ENCODE measurements around the gene TNP1.

Gene TNP1

GRCh38 chr2:216859944-216860343, at the start of gene TNP1:
Gene TNP1, minus strand, starts transcription at chr2:216860064. Its CDS starts 30 bp downstream, at chr2:216860034.
- no peak for DNase-seq

- no peak for DNase-seq
These were observed 48.4 kb upstream of the TNP1 start for GRCh38 chr2:216908300-216908699.

GRCh38 chr2:216905649-216906329, 45.9 kb upstream of the TNP1 start:
- no peak for DNase-seq

- DNase-seq, result no peak
These were observed 45.1 kb upstream of the TNP1 start for GRCh38 chr2:216904974-216905373.

GRCh38 chr2:216904554-216904953, 44.7 kb upstream of the TNP1 start:
- no peak for DNase-seq

- no peak for DNase-seq
These were observed 43.6 kb upstream of the TNP1 start for GRCh38 chr2:216903470-216903869.

- DNase-seq, result no peak
These were observed 41.4 kb upstream of the TNP1 start for GRCh38 chr2:216901273-216901672.

- DNase-seq, result no peak
These were observed 40.5 kb upstream of the TNP1 start for GRCh38 chr2:216900406-216900805.

GRCh38 chr2:216897561-216898203, 37.8 kb upstream of the TNP1 start:
- no peak for DNase-seq

GRCh38 chr2:216890138-216890537, 30.3 kb upstream of the TNP1 start:
- DNase-seq, result no peak

GRCh38 chr2:216888887-216889622, 29.2 kb upstream of the TNP1 start:
- DNase-seq, result no peak

- DNase-seq, result no peak
These were observed 28.2 kb upstream of the TNP1 start for GRCh38 chr2:216888081-216888480.

GRCh38 chr2:216887138-216887537, 27.3 kb upstream of the TNP1 start:
- no peak for DNase-seq

- no peak for DNase-seq
These were observed 25.3 kb upstream of the TNP1 start for GRCh38 chr2:216885117-216885553.

GRCh38 chr2:216884347-216884746, 24.5 kb upstream of the TNP1 start:
- no peak for DNase-seq

GRCh38 chr2:216882876-216883275, 23.0 kb upstream of the TNP1 start:
- DNase-seq, result no peak

GRCh38 chr2:216881411-216881810, 21.5 kb upstream of the TNP1 start:
- no peak for DNase-seq

GRCh38 chr2:216880509-216881184, 20.8 kb upstream of the TNP1 start:
- DNase-seq, result peak; percentile 53

GRCh38 chr2:216879727-216880508, 20.1 kb upstream of the TNP1 start:
- no peak for DNase-seq

- DNase-seq, result no peak
These were observed 18.2 kb upstream of the TNP1 start for GRCh38 chr2:216878072-216878471.

GRCh38 chr2:216877085-216877484, 17.2 kb upstream of the TNP1 start:
- DNase-seq, result no peak

GRCh38 chr2:216875862-216876261, 16.0 kb upstream of the TNP1 start:
- no peak for DNase-seq

GRCh38 chr2:216873573-216873972, 13.7 kb upstream of the TNP1 start:
- no peak for DNase-seq
